Measurements from ENCODE around the gene AQP12B.

The AQP12B gene

GRCh38 chr2:240631548-240632305 lies 51.0 kb downstream of the AQP12B start:
- no peak for DNase-seq

- no peak for DNase-seq
Observed at GRCh38 chr2:240630771-240631547, 51.7 kb downstream of the AQP12B start.

DNA sequence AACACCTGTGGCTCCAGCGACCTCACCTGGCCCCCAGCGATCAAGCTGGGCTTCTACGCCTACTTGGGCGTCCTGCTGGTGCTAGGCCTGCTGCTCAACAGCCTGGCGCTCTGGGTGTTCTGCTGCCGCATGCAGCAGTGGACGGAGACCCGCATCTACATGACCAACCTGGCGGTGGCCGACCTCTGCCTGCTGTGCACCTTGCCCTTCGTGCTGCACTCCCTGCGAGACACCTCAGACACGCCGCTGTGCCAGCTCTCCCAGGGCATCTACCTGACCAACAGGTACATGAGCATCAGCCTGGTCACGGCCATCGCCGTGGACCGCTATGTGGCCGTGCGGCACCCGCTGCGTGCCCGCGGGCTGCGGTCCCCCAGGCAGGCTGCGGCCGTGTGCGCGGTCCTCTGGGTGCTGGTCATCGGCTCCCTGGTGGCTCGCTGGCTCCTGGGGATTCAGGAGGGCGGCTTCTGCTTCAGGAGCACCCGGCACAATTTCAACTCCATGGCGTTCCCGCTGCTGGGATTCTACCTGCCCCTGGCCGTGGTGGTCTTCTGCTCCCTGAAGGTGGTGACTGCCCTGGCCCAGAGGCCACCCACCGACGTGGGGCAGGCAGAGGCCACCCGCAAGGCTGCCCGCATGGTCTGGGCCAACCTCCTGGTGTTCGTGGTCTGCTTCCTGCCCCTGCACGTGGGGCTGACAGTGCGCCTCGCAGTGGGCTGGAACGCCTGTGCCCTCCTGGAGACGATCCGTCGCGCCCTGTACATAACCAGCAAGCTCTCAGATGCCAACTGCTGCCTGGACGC lies 52.5 kb downstream of the AQP12B start:
- no peak for DNase-seq

DNA sequence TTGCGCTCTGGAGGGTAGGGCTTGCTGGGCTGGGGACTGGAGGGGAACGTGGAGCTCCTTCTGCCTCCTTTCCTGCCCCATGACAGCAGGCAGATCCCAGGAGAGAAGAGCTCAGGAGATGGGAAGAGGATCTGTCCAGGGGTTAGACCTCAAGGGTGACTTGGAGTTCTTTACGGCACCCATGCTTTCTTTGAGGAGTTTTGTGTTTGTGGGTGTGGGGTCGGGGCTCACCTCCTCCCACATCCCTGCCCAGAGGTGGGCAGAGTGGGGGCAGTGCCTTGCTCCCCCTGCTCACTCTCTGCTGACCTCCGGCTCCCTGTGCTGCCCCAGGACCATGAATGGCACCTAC lies 53.1 kb downstream of the AQP12B start:
- no peak for DNase-seq

DNA sequence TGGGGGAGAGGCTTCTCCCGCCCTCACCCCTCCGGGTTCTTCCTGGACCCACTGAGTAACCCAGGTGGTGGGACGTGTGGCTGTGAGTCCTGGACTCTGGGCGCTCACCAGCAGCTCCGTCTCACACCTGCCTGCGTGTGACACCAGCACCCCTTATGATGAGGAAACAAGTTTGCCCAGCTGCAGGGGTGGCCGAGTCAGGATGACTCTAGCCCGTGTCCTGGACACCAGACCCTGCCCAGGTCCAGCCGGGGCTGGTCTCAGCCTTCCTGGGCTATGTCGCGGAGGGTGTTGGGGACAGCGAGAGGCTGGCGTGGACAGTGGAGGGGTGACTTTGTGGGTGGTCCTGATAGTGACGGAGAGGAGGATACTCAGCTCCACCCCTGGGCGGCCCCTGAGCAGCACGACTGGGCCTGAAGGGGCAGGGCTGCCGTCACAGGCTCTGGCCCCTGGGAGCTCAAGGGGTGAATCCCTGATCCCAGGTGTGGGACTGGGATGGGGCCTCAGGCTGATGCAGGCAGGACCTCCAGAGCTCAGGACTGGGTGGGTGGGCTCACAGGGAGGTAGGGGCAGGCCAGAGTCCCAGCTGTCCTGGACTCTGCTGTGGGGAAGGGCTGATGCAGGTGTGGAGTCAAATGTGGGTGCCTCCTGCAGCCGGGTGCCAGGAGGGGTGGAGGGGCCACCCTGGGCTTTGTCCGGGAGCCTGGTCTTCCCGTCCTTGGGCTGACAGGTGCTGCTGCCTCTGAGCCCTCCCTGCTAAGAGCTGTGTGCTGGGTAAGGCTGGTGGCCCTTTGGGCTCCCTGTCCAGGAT lies 53.7 kb downstream of the AQP12B start:
- DNase-seq = peak; percentile 0

DNA sequence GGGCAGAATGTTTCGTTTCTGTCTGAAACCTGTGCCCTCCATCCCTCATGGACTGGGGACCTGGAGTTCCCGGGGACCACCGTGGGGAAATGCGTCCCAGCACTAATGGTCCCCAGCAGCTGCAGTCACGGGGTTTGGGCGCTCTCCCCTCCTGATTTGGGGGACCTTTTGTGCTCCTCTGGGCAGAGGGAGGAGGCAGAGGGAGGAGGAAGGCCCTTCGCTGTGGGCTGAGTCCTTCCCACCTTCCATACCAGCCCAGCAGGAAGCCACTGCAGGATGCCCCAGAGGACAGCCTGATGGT lies 54.2 kb downstream of the AQP12B start:
- no peak for DNase-seq

DNA sequence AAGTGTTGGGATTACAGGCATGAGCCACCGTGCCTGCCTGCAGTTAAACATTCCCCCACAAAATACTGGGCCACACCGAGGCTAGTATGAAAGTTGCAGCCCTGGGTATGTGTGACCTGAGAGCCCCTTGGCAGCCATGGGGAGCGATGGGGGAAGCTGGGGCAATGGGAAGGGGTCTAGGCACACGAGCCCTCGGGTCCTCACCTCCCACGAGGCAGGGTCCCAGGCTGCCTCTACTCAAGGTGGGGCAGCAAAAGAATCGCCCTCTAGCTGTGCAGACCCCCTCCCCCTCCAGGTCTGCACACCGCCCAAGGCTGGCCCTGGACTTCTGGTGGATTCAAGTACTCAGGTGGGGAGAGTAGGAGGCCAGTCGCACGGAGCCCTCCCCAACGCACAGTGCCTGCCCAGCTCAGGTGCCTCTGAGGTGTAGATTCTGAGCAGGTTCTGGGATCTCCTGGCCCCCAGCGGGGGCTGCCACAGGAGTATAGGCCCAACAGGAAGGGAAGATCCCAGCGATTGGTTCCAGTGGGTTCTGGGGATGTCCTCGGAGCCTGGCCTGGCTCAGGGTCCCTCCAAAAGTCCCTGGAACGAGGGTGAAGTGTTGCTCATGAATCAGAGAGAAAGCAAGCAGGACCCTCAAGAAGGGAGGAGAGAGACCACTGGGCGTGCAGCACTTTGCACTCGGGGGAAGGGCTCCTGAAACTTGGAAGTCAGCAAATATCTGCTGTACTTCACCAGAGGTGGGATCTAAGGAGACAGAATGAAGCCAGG lies 54.8 kb downstream of the AQP12B start:
- peak; percentile 1 for DNase-seq

DNA sequence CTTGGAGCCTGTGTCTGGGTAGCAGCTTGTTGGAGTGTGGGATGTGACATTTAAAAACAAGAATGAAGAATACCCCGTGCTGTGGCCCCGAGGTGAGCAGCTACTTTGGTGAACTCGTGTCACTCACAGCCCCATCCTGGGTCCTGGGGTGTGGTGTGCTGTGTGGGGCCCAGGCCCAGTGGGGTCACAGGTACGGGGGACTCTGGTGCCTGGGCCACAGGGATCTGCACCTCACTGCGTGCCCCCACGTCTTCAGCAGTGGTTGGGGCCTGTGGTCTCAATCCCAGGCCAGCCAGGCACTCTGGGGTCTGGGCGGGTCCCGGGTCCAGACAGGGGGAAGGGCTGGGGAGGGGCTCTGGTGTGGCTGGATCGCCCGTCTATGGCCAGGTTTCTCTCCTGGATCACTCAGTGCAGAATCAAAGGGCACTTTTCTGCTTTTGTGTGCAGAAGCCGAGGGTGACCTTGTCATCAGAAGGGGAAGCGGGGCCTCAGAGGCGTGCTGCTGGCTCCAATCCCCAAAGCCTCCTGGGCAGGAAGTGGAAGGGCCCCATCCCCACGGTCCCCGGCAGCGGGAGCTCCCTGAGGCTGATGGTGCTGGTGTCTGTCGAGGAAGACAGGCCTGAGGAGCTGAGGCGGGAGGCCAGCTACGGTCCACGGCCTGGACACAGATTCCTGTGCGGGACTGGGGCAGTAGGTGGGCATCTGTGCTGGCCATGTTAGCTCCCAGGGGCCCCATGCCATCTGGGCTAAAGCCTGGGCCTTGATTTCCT lies 56.0 kb downstream of the AQP12B start:
- peak; percentile 60 for DNase-seq
